ENCODE results near the gene FIGN. TPM values are rescaled to one million over a fixed set of nuclear protein-coding genes. Genes with fewer than 3 reads are reported as not detected.

Gene FIGN
- total and polyA plus RNA-seq, 2 donors from 2014 or later: 1.1 to 8.0 TPM

GRCh38 chr2:163697429-163697828 lies 38.4 kb downstream of the FIGN start:
- Histone ChIP-seq H3K4me3 (ENCODE audit: low read length in 3 of 3) (no peak overlapping the region), H3K9me3 (ENCODE audit: control insufficient read depth in 2 of 3, insufficient read depth in 1 of 3, low read length in 3 of 3) (no peaks in the 10 kb centered on the region), H3K27me3 (ENCODE audit: control insufficient read depth, insufficient read depth, low read length) (no peaks in the 10 kb centered on the region), H3K27ac (ENCODE audit: low read depth in 2 of 2, low read length in 2 of 2) (no peak overlapping the region), H3K36me3 (ENCODE audit: control insufficient read depth in 2 of 3, insufficient read depth in 3 of 3, low read length in 3 of 3) (no peaks in the 10 kb centered on the region), H3K4me1 (ENCODE audit: control insufficient read depth in 2 of 3, insufficient read depth in 2 of 3, low read depth in 1 of 3, low read length in 3 of 3) (peaks cover 0 to 4% (median 3%) of the 10 kb centered on the region in 3 donors), H3K9ac (ENCODE audit: low read length in 3 of 3) (no peak overlapping the region)
- intact Hi-C loops (cut with DNase I): no loop called here
- TF ChIP-seq, protein P1, sequence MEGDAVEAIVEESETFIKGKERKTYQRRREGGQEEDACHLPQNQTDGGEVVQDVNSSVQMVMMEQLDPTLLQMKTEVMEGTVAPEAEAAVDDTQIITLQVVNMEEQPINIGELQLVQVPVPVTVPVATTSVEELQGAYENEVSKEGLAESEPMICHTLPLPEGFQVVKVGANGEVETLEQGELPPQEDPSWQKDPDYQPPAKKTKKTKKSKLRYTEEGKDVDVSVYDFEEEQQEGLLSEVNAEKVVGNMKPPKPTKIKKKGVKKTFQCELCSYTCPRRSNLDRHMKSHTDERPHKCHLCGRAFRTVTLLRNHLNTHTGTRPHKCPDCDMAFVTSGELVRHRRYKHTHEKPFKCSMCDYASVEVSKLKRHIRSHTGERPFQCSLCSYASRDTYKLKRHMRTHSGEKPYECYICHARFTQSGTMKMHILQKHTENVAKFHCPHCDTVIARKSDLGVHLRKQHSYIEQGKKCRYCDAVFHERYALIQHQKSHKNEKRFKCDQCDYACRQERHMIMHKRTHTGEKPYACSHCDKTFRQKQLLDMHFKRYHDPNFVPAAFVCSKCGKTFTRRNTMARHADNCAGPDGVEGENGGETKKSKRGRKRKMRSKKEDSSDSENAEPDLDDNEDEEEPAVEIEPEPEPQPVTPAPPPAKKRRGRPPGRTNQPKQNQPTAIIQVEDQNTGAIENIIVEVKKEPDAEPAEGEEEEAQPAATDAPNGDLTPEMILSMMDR (IDR thresholded peaks at IDR 0.05; ENCODE audit: borderline replicate concordance, extremely low read depth, insufficient read depth): no peak
- DNase-seq (no peak), FAIRE-seq (no peak)

- TF ChIP-seq, protein P1 (IDR thresholded peaks at IDR 0.05; ENCODE audit: borderline replicate concordance, extremely low read depth, insufficient read depth): no peak
- no peaks in the 10 kb centered on the region for H3K9me3 ChIP-seq (ENCODE audit: control insufficient read depth in 2 of 3, insufficient read depth in 1 of 3, low read length in 3 of 3)
- H3K4me1 ChIP-seq (ENCODE audit: control insufficient read depth in 2 of 3, insufficient read depth in 2 of 3, low read depth in 1 of 3, low read length in 3 of 3): peaks cover 0 to 13% (median 3%) of the 10 kb centered on the region in 3 donors
- no peak for DNase-seq
- H3K27me3 ChIP-seq (ENCODE audit: control insufficient read depth, insufficient read depth, low read length): no peaks in the 10 kb centered on the region
- H3K27ac ChIP-seq (ENCODE audit: low read depth in 2 of 2, low read length in 2 of 2): peak overlapping the region in 1 of 2 donors; percentile 59
- H3K4me3 ChIP-seq (ENCODE audit: low read length in 3 of 3): no peak overlapping the region
- no peak overlapping the region for H3K9ac ChIP-seq (ENCODE audit: low read length in 3 of 3)
- H3K36me3 ChIP-seq (ENCODE audit: control insufficient read depth in 2 of 3, insufficient read depth in 3 of 3, low read length in 3 of 3): no peaks in the 10 kb centered on the region
- intact Hi-C loops (cut with DNase I): no loop called here
- FAIRE-seq: no peak
These were observed 42.3 kb downstream of the FIGN start for GRCh38 chr2:163693484-163693883.

DNA sequence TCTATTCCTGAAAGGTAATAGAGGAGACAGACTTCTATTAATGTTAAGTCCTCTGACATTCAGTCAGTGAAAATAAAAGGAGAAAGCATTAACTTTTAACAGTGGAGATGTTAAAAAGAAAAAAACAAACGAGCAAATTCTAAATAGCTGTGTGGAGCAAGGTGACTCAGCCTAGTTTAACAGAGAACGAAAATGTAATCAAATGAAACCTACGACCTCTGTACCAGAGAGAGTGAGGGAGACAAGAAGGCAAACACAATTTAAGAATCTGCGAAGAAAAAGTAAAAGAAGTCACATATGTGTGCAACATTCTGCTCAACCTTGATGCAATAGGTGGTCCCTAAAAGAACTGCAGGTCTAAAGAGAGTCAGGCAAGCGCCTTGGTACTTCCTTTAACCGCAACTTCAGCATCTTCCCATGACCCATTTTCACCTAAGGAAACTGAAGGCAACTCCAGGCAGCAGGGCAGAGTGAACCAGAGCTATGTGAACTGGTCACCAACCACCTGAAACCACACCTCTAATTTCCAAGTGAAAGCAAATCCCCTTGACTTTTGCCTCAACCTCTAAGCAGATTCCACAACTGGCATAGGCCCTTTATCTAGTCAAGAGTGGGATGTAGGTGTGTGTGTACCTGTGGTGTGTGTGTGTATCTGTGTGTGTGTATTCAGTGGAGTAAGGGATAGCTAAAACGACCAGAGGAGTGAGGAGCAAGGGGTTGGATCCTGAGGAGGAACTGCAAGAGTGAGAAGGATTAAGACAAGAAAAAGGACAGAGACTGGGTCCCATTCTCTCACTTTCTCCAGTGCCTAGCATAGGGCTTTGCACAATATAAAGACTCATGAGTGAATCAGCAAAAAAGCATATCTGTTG lies 43.0 kb downstream of the FIGN start:
- FAIRE-seq (no peak), DNase-seq (no peak)
- peak overlapping the region; percentile 19 to 59 for H3K27ac ChIP-seq (ENCODE audit: low read depth in 2 of 2, low read length in 2 of 2)
- H3K4me3 ChIP-seq (ENCODE audit: low read length in 3 of 3): no peak overlapping the region
- peaks cover 0 to 13% (median 3%) of the 10 kb centered on the region in 3 donors for H3K4me1 ChIP-seq (ENCODE audit: control insufficient read depth in 2 of 3, insufficient read depth in 2 of 3, low read depth in 1 of 3, low read length in 3 of 3)
- H3K9ac ChIP-seq (ENCODE audit: low read length in 3 of 3): no peak overlapping the region
- intact Hi-C loops (cut with DNase I): no loop called here
- TF ChIP-seq, protein P1 (IDR thresholded peaks at IDR 0.05; ENCODE audit: borderline replicate concordance, extremely low read depth, insufficient read depth): no peak
- no peaks in the 10 kb centered on the region for H3K9me3 ChIP-seq (ENCODE audit: control insufficient read depth in 2 of 3, insufficient read depth in 1 of 3, low read length in 3 of 3)
- H3K27me3 ChIP-seq (ENCODE audit: control insufficient read depth, insufficient read depth, low read length): no peaks in the 10 kb centered on the region
- no peaks in the 10 kb centered on the region for H3K36me3 ChIP-seq (ENCODE audit: control insufficient read depth in 2 of 3, insufficient read depth in 3 of 3, low read length in 3 of 3)

Measured in kidney (tissue), 14 donors.